Suprapubic skin (tissue), 4 donors: Measurements from ENCODE around the gene UGT2B17. TPM values are rescaled to one million over a fixed set of nuclear protein-coding genes. Genes with fewer than 3 reads are reported as not detected.
"Not testable (repeated sequence)": the region's sequence is repeated elsewhere in the genome, so short reads cannot be mapped to it uniquely, and the experiment has no call there.

Source experiments
- DNase-seq, 2 donors: peaks; one replicate each; pipeline ENCODE4 v3.0.0-alpha.2; 2019; ENCODE audit warnings: low spot score in 2 of 2
- H3K27ac ChIP-seq: fragments of 200-600 bp; sonication (generic); one replicate; pipeline ENCODE4 v1.5.1; 2019
- H3K27me3 ChIP-seq: fragments of 200-600 bp; sonication (generic); one replicate; pipeline ENCODE4 v1.5.1; 2019
- H3K36me3 ChIP-seq: fragments of 200-600 bp; sonication (generic); one replicate; pipeline ENCODE4 v1.5.1; 2019
- H3K4me1 ChIP-seq: fragments of 200-600 bp; sonication (generic); one replicate; pipeline ENCODE4 v1.5.1; 2019
- H3K4me3 ChIP-seq: fragments of 200-600 bp; sonication (generic); one replicate; pipeline ENCODE4 v1.5.1; 2019; ENCODE audit warnings: mild to moderate bottlenecking
- H3K9me3 ChIP-seq: fragments of 200-600 bp; sonication (generic); one replicate; pipeline ENCODE4 v1.5.1; 2019
- EP300 ChIP-seq: sonication (generic); formaldehyde crosslinking; IDR thresholded peaks from one replicate; pipeline ENCODE4 v1.6.1; 2017; ENCODE audit warnings: antibody characterized with exemption
- POLR2A ChIP-seq, 2 donors: fragments of 450-650 bp; IDR thresholded peaks; one replicate each; pipeline ENCODE4 v1.6.1; 2017; ENCODE audit warnings: antibody characterized with exemption in 2 of 2, mild to moderate bottlenecking in 2 of 2, moderate library complexity in 2 of 2
- POLR2AphosphoS5 ChIP-seq, 3 donors: sonication (generic); formaldehyde crosslinking; IDR thresholded peaks; one replicate each; pipeline ENCODE4 v1.6.1; 2017; ENCODE audit warnings: antibody characterized with exemption in 3 of 3
- WGBS: methylation state at CpG from one replicate; pipeline ENCODE4 v1.1.5; 2018; 5-methylcytosine and 5-hydroxymethylcytosine counted together
- total RNA-seq, 4 donors: library from RNA; depleted of rRNA; stranded (reverse); fragments of >200 nt; gene quantifications; one replicate each; pipeline ENCODE4 v1.1.0, GENCODE V29; 2016
- TF ChIP-seq, protein P1 (sequence below), 2 donors: fragments of 200-600 bp in 1 of 2; fragments of 450-650 bp in 1 of 2; sonication (generic) in 1 of 2; IDR thresholded peaks; one replicate each; pipeline ENCODE4 v1.5.1; 2016 to 2019; ENCODE audit warnings: antibody characterized with exemption in 2 of 2, mild to moderate bottlenecking in 1 of 2, moderate library complexity in 1 of 2

Gene UGT2B17
- total RNA-seq: not detected

DNA sequence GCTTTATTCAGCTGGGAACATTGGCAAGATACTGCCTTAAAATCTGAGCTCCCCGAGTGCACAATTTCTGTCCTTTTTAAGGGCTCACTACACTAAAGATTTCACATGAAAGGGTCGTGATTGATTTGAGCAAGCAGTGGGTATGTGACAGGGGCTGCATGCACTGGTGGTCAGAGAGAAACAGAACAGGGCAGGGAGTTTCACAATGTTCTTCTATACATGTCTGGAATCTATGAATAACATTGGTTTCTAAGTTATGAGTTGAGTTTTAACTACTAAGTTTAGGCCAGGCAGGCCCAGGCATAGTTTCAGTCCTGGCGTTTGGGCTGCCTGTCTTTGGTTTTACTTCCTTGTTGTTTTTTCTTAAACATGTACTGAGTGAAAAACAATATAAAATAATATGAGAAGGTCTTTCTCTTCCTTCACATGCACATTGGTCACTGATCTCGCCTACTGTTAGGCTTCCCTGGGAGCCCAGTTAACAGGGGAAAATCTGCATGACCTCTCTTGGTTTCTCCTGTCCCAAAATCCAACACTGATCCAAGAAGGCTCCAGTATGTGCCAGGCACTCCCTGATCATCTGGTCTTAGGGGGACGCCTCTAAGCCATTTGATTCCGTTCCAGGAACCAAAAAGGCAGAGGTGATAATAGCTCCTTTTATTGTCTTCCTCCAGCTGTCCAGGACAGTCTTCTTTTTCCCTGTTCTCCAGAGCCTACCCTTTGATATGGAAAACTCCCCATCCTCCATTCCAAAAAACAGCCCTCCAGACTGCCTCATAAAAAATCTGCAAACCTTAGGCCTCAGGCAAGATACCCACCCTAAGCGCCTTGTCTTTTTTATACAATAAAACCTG lies at the start of gene UGT2B17:
UGT2B17 (minus strand) TSS at position 51 of the 854 bp plus-strand sequence. CDS start 7,838 bp downstream, outside the sequence.
- no peak within 1 kb of the TSS for H3K27ac ChIP-seq
- no peaks in the 10 kb centered on the region for H3K36me3 ChIP-seq
- H3K27me3 ChIP-seq: no peaks in the 10 kb centered on the region
- no peaks in the 10 kb centered on the region for H3K9me3 ChIP-seq
- no peaks in the 10 kb centered on the region for H3K4me1 ChIP-seq
- no peak for TF ChIP-seq POLR2A (IDR thresholded peaks at IDR 0.05)
- no peak for TF ChIP-seq POLR2AphosphoS5 (IDR thresholded peaks at IDR 0.05)
- TF ChIP-seq, protein P1, sequence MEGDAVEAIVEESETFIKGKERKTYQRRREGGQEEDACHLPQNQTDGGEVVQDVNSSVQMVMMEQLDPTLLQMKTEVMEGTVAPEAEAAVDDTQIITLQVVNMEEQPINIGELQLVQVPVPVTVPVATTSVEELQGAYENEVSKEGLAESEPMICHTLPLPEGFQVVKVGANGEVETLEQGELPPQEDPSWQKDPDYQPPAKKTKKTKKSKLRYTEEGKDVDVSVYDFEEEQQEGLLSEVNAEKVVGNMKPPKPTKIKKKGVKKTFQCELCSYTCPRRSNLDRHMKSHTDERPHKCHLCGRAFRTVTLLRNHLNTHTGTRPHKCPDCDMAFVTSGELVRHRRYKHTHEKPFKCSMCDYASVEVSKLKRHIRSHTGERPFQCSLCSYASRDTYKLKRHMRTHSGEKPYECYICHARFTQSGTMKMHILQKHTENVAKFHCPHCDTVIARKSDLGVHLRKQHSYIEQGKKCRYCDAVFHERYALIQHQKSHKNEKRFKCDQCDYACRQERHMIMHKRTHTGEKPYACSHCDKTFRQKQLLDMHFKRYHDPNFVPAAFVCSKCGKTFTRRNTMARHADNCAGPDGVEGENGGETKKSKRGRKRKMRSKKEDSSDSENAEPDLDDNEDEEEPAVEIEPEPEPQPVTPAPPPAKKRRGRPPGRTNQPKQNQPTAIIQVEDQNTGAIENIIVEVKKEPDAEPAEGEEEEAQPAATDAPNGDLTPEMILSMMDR (IDR thresholded peaks at IDR 0.05): no peak
- no peak for TF ChIP-seq EP300
- no CpG with 5 or more reads among the region's 7 CpGs for WGBS
- no peak within 1 kb of the TSS for H3K4me3 ChIP-seq
- no peak for DNase-seq

GRCh38 chr4:68622731-68623130 lies 46.6 kb upstream of the UGT2B17 start:
- not testable (repeated sequence) for H3K4me3 ChIP-seq, H3K27ac ChIP-seq, H3K27me3 ChIP-seq, H3K4me1 ChIP-seq, H3K36me3 ChIP-seq, H3K9me3 ChIP-seq, DNase-seq
- no CpG with 5 or more reads among the region's 2 CpGs for WGBS

DNA sequence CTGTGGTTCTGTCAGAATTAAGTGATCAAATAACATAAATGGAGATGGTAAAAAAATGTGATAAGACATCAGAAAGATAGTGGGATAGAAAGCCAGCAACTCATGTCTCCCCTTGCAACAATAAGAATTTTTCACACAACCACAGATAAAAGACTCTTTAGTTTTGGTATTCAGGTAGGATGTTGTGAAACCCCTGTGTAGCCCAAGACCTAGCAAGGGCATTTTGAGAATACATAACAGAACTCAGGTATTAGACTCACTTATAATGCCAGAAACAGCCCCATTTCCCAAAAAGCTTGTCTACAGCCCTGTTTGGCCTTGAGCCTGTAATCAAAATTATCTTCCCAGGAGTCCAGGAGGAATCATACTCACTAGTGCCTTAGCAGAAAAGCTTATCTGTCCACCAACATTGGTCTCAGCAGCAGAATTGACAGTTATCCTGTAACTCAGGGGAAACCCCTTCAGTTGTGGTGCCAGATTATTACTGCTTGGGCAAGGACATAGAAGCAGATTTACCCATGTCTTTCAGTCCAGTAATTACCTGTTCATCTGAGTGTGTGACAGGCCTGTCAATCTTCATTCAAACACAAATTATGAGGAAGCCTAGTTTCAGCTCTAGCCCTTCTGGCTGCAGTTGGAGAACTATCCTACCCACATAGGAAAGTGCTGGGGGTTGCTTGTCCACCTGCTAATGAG lies 41.0 kb upstream of the UGT2B17 start:
- no peaks in the 10 kb centered on the region for H3K4me1 ChIP-seq

DNA sequence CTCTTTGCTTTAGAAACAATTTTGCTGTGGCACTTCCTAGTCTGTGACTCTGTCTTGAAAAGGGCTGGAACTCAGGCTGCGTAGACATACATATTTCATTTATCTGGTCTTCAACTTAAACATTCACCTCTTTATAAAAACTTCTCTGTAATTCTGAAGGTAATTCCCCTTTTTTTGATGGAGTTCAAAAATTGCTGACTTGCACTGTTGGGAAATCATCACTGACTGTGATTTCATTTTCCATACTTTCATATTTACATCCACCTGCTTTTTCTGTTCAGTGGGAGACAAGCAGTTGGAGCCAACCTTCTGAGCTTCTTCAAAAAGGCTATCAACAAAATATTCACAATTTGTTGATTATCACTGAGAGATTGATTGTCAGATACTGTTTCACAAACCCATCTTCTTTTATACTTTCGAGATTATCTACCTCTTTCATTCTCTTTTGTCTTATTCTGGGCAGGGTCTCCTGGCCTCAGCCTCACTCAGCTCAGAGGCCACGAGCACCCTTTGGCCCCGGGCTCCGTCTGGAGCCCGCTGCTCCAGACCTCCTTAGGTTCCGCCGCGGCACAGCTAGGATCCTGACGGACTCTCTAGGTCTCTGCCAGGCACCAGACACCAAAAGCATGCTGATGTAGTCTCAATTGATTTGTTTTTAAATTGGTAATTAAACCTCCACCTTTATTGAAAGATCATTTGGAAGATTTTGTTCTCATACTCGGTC lies 39.7 kb upstream of the UGT2B17 start:
- no peaks in the 10 kb centered on the region for H3K27me3 ChIP-seq
- no peaks in the 10 kb centered on the region for H3K36me3 ChIP-seq
- no peaks in the 10 kb centered on the region for H3K9me3 ChIP-seq
- H3K27ac ChIP-seq: no peak overlapping the region
- no peak overlapping the region for H3K4me3 ChIP-seq
- DNase-seq: no peak
- H3K4me1 ChIP-seq: no peaks in the 10 kb centered on the region
- TF ChIP-seq POLR2A (IDR thresholded peaks at IDR 0.05): no peak
- TF ChIP-seq POLR2AphosphoS5 (IDR thresholded peaks at IDR 0.05): no peak
- TF ChIP-seq, protein P1 (IDR thresholded peaks at IDR 0.05): no peak
- TF ChIP-seq EP300: no peak
- WGBS: no CpG with 5 or more reads among the region's 11 CpGs

More for the DNA sequence above, 41.0 kb upstream of the UGT2B17 start:
- Histone ChIP-seq H3K27me3 (no peaks in the 10 kb centered on the region), H3K27ac (no peak overlapping the region), H3K36me3 (no peaks in the 10 kb centered on the region), H3K9me3 (no peaks in the 10 kb centered on the region), H3K4me3 (no peak overlapping the region)
- no peak for TF ChIP-seq POLR2A (IDR thresholded peaks at IDR 0.05)
- TF ChIP-seq, protein P1 (IDR thresholded peaks at IDR 0.05): no peak
- TF ChIP-seq POLR2AphosphoS5 (IDR thresholded peaks at IDR 0.05): no peak
- no peak for TF ChIP-seq EP300
- DNase-seq: no peak

GRCh38 chr4:68613752-68614151 lies 37.6 kb upstream of the UGT2B17 start:
- H3K4me1 ChIP-seq: no peaks in the 10 kb centered on the region
- H3K9me3 ChIP-seq: no peaks in the 10 kb centered on the region
- H3K27ac ChIP-seq: no peak overlapping the region
- H3K36me3 ChIP-seq: no peaks in the 10 kb centered on the region
- WGBS: no CpG with 5 or more reads among the region's 1 CpG
- TF ChIP-seq EP300 (no peak), POLR2A (IDR thresholded peaks at IDR 0.05) (no peak), POLR2AphosphoS5 (IDR thresholded peaks at IDR 0.05) (no peak)
- TF ChIP-seq, protein P1 (IDR thresholded peaks at IDR 0.05): no peak
- H3K4me3 ChIP-seq: no peak overlapping the region
- H3K27me3 ChIP-seq: no peaks in the 10 kb centered on the region
- no peak for DNase-seq
